Loucy (cell line): ENCODE results near the gene HNF1B.
"Not testable (repeated sequence)": the region's sequence is repeated elsewhere in the genome, so short reads cannot be mapped to it uniquely, and the experiment has no call there.

Experiments
- H2AFZ ChIP-seq: fragments of 200-600 bp; sonication (generic); 2 replicates; pipeline ENCODE4 v1.6.0; 2016; ENCODE audit warnings: antibody characterized with exemption, mild to moderate bottlenecking, low read length, moderate library complexity
- H3F3A ChIP-seq: fragments of 200-600 bp; 2 replicates; pipeline ENCODE4 v1.6.0; 2016; ENCODE audit warnings: antibody characterized with exemption, low read depth, mild to moderate bottlenecking
- H3K27me3 ChIP-seq: fragments of 200-600 bp; sonication (generic); 2 replicates; pipeline ENCODE4 v1.6.1; 2014; ENCODE audit warnings: low read length, mild to moderate bottlenecking; ENCODE audit not compliant: insufficient read depth, poor library complexity, severe bottlenecking
- H3K36me3 ChIP-seq: fragments of 200-600 bp; sonication (generic); 2 replicates; pipeline ENCODE4 v1.6.1; 2016; ENCODE audit warnings: low read length; ENCODE audit not compliant: insufficient read depth
- H3K4me1 ChIP-seq: fragments of 200-600 bp; sonication (generic); 2 replicates; pipeline ENCODE4 v1.5.1; 2014; ENCODE audit warnings: low read length, mild to moderate bottlenecking; ENCODE audit not compliant: insufficient read depth, poor library complexity, severe bottlenecking
- H3K4me2 ChIP-seq: fragments of 200-600 bp; sonication (generic); 2 replicates; pipeline ENCODE4 v1.6.0; 2014; ENCODE audit warnings: antibody characterized with exemption, low read length, low read depth, mild to moderate bottlenecking; ENCODE audit not compliant: poor library complexity, severe bottlenecking
- H3K4me3 ChIP-seq: fragments of 200-600 bp; sonication (generic); 2 replicates; pipeline ENCODE4 v1.5.1; 2014; ENCODE audit warnings: low read length, mild to moderate bottlenecking, mixed read lengths; ENCODE audit not compliant: poor library complexity, severe bottlenecking
- H3K79me2 ChIP-seq: fragments of 200-600 bp; sonication (generic); 2 replicates; pipeline ENCODE4 v1.6.1; 2014; ENCODE audit warnings: low read length; ENCODE audit not compliant: insufficient read depth
- H3K9ac ChIP-seq: fragments of 200-600 bp; sonication (generic); 2 replicates; pipeline ENCODE4 v1.6.0; 2014; ENCODE audit warnings: mild to moderate bottlenecking, low read depth, low read length, moderate library complexity; ENCODE audit not compliant: poor library complexity, severe bottlenecking
- H3K9me2 ChIP-seq: fragments of 200-600 bp; sonication (generic); replicated peaks from 2 replicates; pipeline ENCODE4 v1.6.1; 2016; ENCODE audit warnings: low read depth, low read length, mixed read lengths
- H3K9me3 ChIP-seq: fragments of 200-600 bp; sonication (generic); 2 replicates; pipeline ENCODE4 v1.6.1; 2014; ENCODE audit warnings: mild to moderate bottlenecking, antibody characterized with exemption, low read length, low read depth; ENCODE audit not compliant: insufficient read depth
- H4K20me1 ChIP-seq: fragments of 200-600 bp; sonication (generic); 2 replicates; pipeline ENCODE4 v1.6.0; 2014; ENCODE audit warnings: antibody characterized with exemption, low read length, mild to moderate bottlenecking; ENCODE audit not compliant: insufficient read depth, poor library complexity, severe bottlenecking
- CTCF ChIP-seq: fragments of 200-600 bp; sonication (generic); conservative IDR thresholded peaks from 2 replicates; pipeline ENCODE4 v1.5.1; 2014; ENCODE audit warnings: mild to moderate bottlenecking, antibody characterized with exemption, low read length
- EZH2phosphoT487 ChIP-seq: fragments of 200-600 bp; IDR thresholded peaks from 2 replicates; pipeline ENCODE4 v1.6.1; 2018; ENCODE audit warnings: antibody characterized with exemption, mild to moderate bottlenecking, moderate library complexity, borderline replicate concordance

HNF1B gene

GRCh38 chr17:37683454-37683984 is 61.3 kb downstream of the HNF1B start:
- H3K9me3 ChIP-seq: peaks cover 2% of the 10 kb centered on the region; the same call in 1 of the 2 replicates
- no peak for TF ChIP-seq EZH2phosphoT487
- no peak for TF ChIP-seq CTCF
- H3F3A ChIP-seq: no peaks in the 10 kb centered on the region
- no peaks in the 10 kb centered on the region for H3K27me3 ChIP-seq
- no peak overlapping the region for H3K9ac ChIP-seq
- H3K4me3 ChIP-seq: no peak overlapping the region
- no peaks in the 10 kb centered on the region for H3K79me2 ChIP-seq
- no peaks in the 10 kb centered on the region for H3K4me1 ChIP-seq
- no peaks in the 10 kb centered on the region for H4K20me1 ChIP-seq
- no peak overlapping the region for H3K4me2 ChIP-seq
- H2AFZ ChIP-seq: no peak overlapping the region
- no peaks in the 10 kb centered on the region for H3K9me2 ChIP-seq
- no peaks in the 10 kb centered on the region for H3K36me3 ChIP-seq

DNA sequence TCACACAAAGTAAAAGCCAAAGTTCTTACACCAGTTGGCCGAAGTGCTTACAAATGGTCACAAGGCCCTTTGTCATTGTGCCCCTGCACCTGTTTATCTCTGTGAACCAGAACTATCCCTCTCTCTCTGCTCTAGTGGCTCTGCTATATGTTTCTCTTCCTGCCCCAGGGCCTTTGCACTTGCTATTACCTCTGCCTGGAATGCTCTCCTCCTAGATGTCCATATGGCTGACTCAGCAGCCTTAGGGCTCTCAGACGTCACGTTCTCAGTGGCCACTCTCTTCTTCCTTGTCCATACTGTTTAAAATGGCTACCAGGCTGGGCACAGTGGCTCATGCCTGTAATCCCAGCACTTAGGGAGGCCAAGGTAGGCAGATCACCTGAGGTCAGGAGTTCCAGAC is 62.9 kb downstream of the HNF1B start:
- Histone ChIP-seq H3K9ac (no peak overlapping the region), H3K4me1 (peaks cover 5% of the 10 kb centered on the region), H4K20me1 (no peaks in the 10 kb centered on the region), H3K4me3 (no peak overlapping the region), H3F3A (no peaks in the 10 kb centered on the region), H2AFZ (no peak overlapping the region), H3K27me3 (no peaks in the 10 kb centered on the region), H3K9me2 (no peaks in the 10 kb centered on the region), H3K4me2 (no peak overlapping the region), H3K79me2 (no peaks in the 10 kb centered on the region), H3K36me3 (no peaks in the 10 kb centered on the region), H3K9me3 (peaks cover 4% of the 10 kb centered on the region; the same call in 1 of the 2 replicates)
- no peak for TF ChIP-seq EZH2phosphoT487
- TF ChIP-seq CTCF: no peak

GRCh38 chr17:37679995-37680394 is 64.9 kb downstream of the HNF1B start:
- H3K36me3 ChIP-seq, H3K27me3 ChIP-seq, H4K20me1 ChIP-seq, H2AFZ ChIP-seq, H3K4me2 ChIP-seq, H3K4me3 ChIP-seq, H3F3A ChIP-seq, H3K9me3 ChIP-seq, H3K79me2 ChIP-seq, H3K9ac ChIP-seq, H3K9me2 ChIP-seq: not testable (repeated sequence)
- peaks cover 17% of the 10 kb centered on the region for H3K4me1 ChIP-seq

GRCh38 chr17:37678036-37678435 is 66.8 kb downstream of the HNF1B start:
- H3K4me2 ChIP-seq: no peak overlapping the region
- peaks cover 17% of the 10 kb centered on the region for H3K4me1 ChIP-seq
- no peak for TF ChIP-seq EZH2phosphoT487
- TF ChIP-seq CTCF: no peak
- H3K36me3 ChIP-seq: no peaks in the 10 kb centered on the region
- no peaks in the 10 kb centered on the region for H3K9me2 ChIP-seq
- no peaks in the 10 kb centered on the region for H4K20me1 ChIP-seq
- no peak overlapping the region for H3K4me3 ChIP-seq
- H3F3A ChIP-seq: no peaks in the 10 kb centered on the region
- no peaks in the 10 kb centered on the region for H3K27me3 ChIP-seq
- H3K79me2 ChIP-seq: no peaks in the 10 kb centered on the region
- peaks cover 4% of the 10 kb centered on the region; the same call in 1 of the 2 replicates for H3K9me3 ChIP-seq
- H2AFZ ChIP-seq: no peak overlapping the region
- H3K9ac ChIP-seq: no peak overlapping the region
